ENCODE results near the gene AFMID. TPM values are rescaled to one million over a fixed set of nuclear protein-coding genes. Genes with fewer than 3 reads are reported as not detected.

AFMID gene
- total RNA-seq, 1 experiment from 2014 or later = 65.8 TPM

DNA sequence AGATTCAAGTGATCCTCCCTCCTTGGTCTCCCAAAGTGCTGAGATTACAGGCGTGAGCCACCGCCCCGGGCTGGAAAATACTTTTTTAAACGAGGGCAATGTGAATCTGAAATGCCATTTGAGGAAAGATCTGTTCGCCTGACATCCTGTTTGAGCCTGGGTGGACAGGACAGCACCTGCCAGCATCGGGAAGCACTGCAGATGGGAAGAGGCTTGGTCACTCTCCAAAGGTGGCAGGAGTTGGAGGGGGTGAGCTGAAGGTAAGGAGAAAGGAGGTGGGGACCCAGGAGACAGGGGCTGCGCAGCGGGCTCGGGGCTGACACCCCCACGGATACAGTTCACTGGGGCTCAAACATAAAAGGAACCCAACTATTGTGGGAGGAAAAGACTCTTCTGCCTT, 22.9 kb downstream of the AFMID start:
- peaks cover 11% of the 10 kb centered on the region for H3K79me2 ChIP-seq (ENCODE audit: insufficient read depth, low read length)
- no peaks in the 10 kb centered on the region for H3K9me2 ChIP-seq (ENCODE audit: insufficient read depth)
- BruUV-seq (replicated peaks) = no TSS peak
- RAD21 ChIA-PET (ENCODE audit: low non-redundant PET in 1 of 2, low total read pairs in 2 of 2, uncharacterized antibody in 2 of 2, unreplicated experiment in 2 of 2) = no interaction called here
- no peak overlapping the region for H2AFZ ChIP-seq (ENCODE audit: low read depth, low read length, poor library complexity, severe bottlenecking)
- no peaks in the 10 kb centered on the region for H4K20me1 ChIP-seq (ENCODE audit: insufficient read depth)
- no peak overlapping the region for H3K4me2 ChIP-seq (ENCODE audit: low read length)
- intact Hi-C loops (cut with micrococcal nuclease) = no loop called here
- no peak overlapping the region for H3K27ac ChIP-seq (ENCODE audit: low read depth, low read length)
- peaks cover 7 to 13% of the 10 kb centered on the region in 2 experiments for H3K4me1 ChIP-seq (ENCODE audit: control insufficient read depth in 1 of 2, insufficient read depth in 2 of 2, low read length in 2 of 2)
- ATAC-seq = no peak
- DNase-seq (ENCODE audit: low read depth, low spot score) = no peak
- CTCF ChIA-PET = no interaction called here
- H3K9ac ChIP-seq (ENCODE audit: low read length) = no peak overlapping the region
- POLR2A ChIA-PET = interaction anchor here (0.6 kb wide), 1 partner anchor 1629 kb away, joined by 6 read pairs; the partner anchor contains the start of gene CBX4
- no peaks in the 10 kb centered on the region for H3K9me3 ChIP-seq (ENCODE audit: control insufficient read depth in 1 of 2, insufficient read depth in 1 of 2, low read depth in 1 of 2, low read length in 2 of 2)
- no peaks in the 10 kb centered on the region for H3K36me3 ChIP-seq (ENCODE audit: control insufficient read depth in 1 of 2, insufficient read depth in 2 of 2, low read length in 2 of 2)
- TF ChIP-seq RAD21 (IDR thresholded peaks at IDR 0.05; ENCODE audit: low read depth) (no peak), ZNF274 (IDR thresholded peaks at IDR 0.05; ENCODE audit: low read depth, low read length) (no peak), FOSL1 (IDR thresholded peaks at IDR 0.05; ENCODE audit: low read depth) (no peak), TCF7L2 (IDR thresholded peaks at IDR 0.05; ENCODE audit: borderline replicate concordance, extremely low read depth, insufficient read depth, insufficient read length) (no peak), SRF (IDR thresholded peaks at IDR 0.05; ENCODE audit: low read depth) (no peak), CBX3 (IDR thresholded peaks at IDR 0.05; ENCODE audit: low read depth) (no peak), SP1 (IDR thresholded peaks at IDR 0.05; ENCODE audit: low read depth) (no peak), CEBPB (IDR thresholded peaks at IDR 0.05; ENCODE audit: low read depth) (no peak), JUND (IDR thresholded peaks at IDR 0.05) (no peak), ATF3 (IDR thresholded peaks at IDR 0.05) (no peak), MAX (IDR thresholded peaks at IDR 0.05) (no peak), SIN3A (IDR thresholded peaks at IDR 0.05; ENCODE audit: low read depth) (no peak), REST (IDR thresholded peaks at IDR 0.05; ENCODE audit: low read depth) (no peak), POLR2AphosphoS5 (IDR thresholded peaks at IDR 0.05; ENCODE audit: low read depth, low read length) (no peak)
- TF ChIP-seq, protein P1, sequence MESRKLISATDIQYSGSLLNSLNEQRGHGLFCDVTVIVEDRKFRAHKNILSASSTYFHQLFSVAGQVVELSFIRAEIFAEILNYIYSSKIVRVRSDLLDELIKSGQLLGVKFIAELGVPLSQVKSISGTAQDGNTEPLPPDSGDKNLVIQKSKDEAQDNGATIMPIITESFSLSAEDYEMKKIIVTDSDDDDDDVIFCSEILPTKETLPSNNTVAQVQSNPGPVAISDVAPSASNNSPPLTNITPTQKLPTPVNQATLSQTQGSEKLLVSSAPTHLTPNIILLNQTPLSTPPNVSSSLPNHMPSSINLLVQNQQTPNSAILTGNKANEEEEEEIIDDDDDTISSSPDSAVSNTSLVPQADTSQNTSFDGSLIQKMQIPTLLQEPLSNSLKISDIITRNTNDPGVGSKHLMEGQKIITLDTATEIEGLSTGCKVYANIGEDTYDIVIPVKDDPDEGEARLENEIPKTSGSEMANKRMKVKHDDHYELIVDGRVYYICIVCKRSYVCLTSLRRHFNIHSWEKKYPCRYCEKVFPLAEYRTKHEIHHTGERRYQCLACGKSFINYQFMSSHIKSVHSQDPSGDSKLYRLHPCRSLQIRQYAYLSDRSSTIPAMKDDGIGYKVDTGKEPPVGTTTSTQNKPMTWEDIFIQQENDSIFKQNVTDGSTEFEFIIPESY (IDR thresholded peaks at IDR 0.05; ENCODE audit: extremely low read depth, insufficient replicate concordance, low read length) = no peak
- TF ChIP-seq, protein P2, sequence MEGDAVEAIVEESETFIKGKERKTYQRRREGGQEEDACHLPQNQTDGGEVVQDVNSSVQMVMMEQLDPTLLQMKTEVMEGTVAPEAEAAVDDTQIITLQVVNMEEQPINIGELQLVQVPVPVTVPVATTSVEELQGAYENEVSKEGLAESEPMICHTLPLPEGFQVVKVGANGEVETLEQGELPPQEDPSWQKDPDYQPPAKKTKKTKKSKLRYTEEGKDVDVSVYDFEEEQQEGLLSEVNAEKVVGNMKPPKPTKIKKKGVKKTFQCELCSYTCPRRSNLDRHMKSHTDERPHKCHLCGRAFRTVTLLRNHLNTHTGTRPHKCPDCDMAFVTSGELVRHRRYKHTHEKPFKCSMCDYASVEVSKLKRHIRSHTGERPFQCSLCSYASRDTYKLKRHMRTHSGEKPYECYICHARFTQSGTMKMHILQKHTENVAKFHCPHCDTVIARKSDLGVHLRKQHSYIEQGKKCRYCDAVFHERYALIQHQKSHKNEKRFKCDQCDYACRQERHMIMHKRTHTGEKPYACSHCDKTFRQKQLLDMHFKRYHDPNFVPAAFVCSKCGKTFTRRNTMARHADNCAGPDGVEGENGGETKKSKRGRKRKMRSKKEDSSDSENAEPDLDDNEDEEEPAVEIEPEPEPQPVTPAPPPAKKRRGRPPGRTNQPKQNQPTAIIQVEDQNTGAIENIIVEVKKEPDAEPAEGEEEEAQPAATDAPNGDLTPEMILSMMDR (IDR thresholded peaks at IDR 0.05 in 2 of 3, conservative IDR thresholded peaks at IDR 0.05 in 1 of 3; ENCODE audit: borderline replicate concordance in 1 of 3, insufficient read depth in 1 of 3, low read depth in 2 of 3, low read length in 2 of 3) = no peak
- H3K27me3 ChIP-seq (ENCODE audit: insufficient read depth, low read length) = no peaks in the 10 kb centered on the region
- no peak overlapping the region for H3K4me3 ChIP-seq (replicated peaks in 1 of 2; ENCODE audit: low read depth in 1 of 2, low read length in 2 of 2)
